Limb (tissue), 2 donors: ENCODE data around the gene NYNRIN.

Source experiments
- DNase-seq, 2 donors: peaks; one replicate each; pipeline ENCODE4 v3.0.0-alpha.2; 2016; ENCODE audit errors: extremely low spot score in 2 of 2

NYNRIN gene

DNA sequence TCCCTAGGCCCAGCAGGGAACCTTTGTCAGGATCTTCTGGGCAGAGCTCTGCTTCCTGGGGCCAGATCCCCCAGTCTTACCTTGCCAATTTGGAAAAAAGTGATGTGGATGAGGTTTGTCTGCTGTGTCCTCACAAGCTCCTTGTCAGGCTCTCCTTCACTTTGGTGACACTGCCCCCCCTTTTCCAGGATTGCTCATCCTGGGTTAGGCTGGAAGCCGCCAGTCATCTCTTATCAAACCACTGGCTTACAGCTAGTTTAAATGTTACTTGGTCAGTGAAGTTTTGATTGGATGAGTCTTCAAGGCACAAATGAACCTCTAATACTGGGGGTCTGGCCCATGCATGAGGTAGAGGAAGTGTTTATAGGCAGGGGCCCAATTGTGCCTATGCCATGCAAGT, 15.3 kb downstream of the NYNRIN start:
- DNase-seq, result no peak

DNA sequence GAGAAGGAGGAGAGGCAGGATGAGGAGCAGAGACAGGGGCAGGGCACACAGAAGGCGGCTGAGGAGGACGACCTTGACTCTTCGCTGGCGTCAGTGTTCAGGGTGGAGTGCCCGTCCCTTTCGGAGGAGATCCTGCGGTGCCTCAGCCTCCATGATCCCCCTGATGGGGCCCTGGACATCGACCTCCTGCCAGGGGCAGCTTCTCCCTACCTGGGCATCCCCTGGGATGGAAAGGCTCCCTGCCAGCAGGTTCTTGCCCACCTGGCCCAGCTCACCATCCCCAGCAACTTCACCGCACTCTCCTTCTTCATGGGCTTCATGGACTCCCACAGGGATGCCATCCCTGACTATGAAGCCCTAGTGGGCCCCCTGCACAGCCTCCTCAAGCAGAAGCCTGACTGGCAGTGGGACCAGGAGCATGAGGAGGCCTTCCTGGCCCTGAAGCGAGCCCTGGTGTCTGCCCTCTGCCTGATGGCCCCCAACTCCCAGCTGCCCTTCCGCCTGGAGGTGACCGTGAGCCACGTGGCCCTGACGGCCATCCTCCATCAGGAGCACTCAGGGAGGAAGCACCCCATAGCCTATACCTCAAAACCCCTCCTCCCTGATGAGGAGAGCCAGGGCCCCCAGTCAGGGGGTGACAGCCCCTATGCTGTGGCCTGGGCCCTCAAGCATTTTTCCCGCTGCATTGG, 16.1 kb downstream of the NYNRIN start:
- no peak for DNase-seq

GRCh38 chr14:24415421-24416253, 16.8 kb downstream of the NYNRIN start:
- DNase-seq, result no peak

DNA sequence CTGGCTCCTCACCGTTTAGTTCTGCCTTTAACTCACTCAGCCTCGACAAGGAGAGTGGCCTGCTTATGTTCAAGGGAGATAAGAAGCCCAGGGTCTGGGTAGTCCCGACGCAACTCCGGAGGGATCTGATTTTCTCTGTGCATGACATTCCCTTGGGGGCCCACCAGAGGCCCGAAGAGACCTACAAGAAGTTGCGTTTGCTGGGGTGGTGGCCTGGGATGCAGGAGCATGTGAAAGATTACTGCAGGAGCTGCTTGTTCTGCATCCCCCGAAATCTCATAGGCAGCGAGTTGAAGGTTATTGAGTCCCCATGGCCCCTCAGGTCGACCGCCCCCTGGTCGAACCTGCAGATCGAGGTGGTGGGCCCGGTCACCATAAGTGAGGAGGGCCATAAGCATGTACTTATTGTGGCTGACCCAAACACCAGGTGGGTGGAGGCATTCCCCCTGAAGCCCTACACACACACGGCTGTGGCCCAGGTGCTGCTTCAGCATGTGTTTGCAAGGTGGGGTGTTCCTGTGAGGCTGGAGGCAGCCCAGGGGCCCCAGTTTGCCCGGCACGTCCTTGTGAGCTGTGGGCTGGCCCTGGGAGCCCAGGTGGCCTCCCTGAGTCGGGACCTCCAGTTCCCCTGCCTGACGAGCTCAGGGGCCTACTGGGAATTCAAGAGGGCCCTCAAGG, 17.6 kb downstream of the NYNRIN start:
- DNase-seq, result no peak

DNA sequence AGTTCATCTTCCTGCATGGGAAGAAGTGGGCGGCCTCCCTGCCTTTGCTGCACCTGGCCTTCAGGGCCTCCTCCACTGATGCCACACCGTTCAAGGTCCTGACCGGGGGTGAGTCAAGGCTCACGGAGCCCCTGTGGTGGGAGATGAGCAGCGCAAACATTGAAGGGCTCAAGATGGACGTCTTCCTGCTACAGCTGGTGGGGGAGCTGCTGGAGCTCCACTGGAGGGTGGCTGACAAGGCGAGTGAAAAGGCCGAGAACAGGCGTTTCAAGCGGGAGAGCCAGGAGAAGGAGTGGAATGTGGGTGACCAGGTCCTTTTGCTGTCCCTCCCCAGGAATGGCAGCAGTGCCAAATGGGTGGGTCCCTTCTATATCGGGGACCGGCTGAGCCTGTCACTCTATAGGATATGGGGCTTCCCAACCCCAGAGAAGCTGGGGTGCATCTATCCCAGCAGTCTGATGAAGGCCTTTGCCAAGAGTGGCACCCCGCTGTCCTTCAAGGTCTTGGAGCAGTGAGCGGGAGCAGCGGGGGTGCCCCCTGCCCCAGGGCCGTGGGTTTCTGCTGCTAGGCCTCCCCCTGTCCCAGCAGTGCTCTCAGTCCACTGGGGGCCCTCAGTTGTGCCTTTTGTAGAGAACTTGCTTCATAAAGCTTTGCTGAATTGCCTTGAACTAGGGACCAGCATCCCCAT, 18.3 kb downstream of the NYNRIN start:
- DNase-seq, result no peak

- DNase-seq, result no peak
These were observed 19.2 kb downstream of the NYNRIN start for GRCh38 chr14:24417832-24418491.

- no peak for DNase-seq
These were observed 19.7 kb downstream of the NYNRIN start for GRCh38 chr14:24418492-24418873.

DNA sequence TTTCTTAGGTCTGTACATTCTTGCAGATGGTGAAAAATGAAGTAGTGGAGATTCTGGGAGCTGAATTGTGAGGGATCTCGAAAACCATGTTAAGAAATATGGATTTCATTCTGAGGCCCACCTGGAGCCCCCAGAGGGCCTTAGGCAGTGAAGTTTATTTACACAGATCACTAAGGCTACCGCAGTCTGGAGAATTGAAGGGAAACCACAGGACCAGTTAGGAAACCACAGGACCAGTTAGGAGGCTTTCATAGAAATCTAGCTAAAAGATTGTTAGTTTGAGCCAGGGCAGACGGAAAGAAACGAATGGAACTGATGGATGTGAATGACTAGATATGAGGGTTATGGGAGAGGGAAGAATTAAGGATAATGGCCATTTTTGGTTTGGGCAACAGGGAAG, 23.5 kb downstream of the NYNRIN start:
- DNase-seq, result no peak

GRCh38 chr14:24422694-24423601, 24.1 kb downstream of the NYNRIN start:
- DNase-seq, result no peak

- DNase-seq, result peak in 1 of 2 donors; percentile 35
These were observed 26.9 kb downstream of the NYNRIN start for GRCh38 chr14:24425704-24426103.

GRCh38 chr14:24426150-24426911, 27.5 kb downstream of the NYNRIN start:
- DNase-seq, result no peak

DNA sequence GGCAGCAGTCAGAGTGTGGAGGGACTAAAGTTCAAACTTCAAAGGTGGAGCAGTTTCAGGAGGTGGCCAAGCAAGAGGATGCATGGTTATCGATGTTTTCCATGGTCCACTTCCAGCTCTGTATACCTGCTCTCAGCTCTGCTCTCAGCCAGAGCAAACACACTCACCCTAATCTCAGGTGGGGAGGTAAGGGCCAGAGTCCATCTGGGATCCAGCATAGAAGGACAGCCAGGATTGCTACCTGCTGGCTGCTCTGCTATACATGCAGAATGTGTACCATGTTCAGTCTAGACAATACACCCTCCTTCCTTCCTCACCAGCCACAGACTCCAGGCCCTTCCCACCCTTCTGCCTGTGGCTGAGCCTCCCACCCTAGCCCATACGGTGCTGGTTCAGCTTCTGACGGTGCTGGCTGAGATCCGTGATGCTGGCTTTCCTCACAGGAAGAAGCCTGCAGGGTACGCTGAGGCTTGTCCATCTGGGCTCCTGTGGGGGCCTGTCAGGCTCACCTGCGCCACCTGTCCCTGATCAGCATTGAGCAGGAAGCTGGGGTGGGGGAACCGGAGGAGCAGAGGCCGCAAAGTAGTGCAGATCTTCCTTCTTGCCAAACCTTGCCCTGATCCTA, 28.2 kb downstream of the NYNRIN start:
- no peak for DNase-seq

DNA sequence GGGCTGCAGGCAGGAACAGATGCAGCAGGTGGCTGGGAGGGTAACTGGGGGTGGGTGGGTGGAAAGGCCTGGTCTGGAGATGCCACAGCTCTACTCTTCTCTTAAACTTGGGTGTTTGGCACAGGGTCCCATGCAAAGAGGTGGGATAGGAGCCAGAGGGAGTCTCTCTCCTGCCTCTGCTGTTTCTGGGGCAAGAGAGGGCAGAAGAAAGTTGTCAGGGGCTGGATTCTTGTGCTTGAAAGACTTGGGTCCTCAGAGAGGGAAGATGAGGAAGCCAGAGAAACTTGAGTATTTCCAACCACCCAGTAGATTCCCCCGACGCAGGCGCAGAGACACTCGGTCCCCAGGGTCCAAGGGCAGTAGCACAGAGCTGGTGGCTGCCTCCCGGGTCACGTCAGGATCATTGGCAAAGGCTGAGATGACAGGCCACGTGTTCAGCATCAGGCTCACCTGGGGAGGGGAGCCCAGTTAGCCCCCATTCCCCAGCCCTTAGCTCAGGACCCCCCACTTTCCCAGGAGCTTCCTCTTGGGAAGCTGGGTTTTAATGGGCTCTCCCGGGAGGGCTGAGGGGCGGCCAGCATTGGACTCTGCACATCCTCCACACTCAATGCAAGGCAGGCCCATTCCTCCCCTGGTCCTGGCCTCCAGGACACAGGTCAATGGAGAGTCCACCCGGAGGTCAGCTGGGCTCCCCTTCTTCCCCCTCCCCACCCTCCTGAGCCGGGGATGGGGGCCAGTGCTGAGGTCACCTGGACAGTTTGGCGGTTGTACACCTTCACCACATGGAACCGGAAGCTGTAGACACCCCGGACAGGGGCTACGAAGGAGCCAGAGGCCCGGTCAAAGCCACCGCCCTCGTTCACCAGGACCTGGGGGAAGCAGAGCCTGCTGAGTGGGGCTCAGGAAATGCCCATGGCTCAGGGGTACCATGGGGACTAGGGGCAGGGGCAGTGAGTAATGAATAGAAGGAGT, 29.0 kb downstream of the NYNRIN start:
- no peak for DNase-seq

DNA sequence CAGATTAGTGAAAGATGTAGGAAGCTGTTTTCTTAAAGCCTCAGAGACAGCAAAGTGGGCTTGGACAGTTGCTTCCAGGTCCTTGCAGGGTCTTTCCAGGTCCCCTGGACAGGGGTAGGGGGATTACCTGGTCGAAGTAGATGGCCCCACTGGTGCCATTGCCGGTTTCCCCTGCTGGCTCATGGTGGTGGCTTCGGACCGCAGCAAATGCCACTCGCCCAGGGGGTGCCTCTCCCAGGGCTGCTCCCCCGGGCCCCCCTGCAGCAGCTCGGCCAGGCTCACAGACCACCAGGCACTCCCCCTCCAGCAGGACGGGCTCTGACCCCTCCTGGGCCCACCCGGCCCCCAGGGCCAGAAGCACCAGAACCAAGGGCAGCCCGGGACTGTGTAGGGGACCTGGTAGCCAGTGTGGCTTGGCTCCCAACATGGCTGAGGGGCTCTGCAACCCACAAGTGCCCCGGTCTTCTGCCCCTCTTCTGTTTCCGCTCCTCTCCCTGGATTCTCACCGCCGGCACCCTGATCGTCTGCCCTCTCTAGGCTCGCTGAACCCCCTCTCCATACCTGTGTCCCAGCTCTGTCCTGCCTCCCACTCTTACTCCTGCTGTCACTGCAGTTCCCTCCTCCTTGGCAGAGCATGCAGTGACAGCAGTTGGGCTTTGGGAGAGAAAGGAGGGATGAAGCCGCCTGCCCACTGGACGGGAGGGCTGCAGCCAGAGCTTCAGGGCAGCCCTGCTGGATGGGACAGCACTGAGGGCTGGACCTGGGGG, 30.0 kb downstream of the NYNRIN start:
- DNase-seq, result no peak

GRCh38 chr14:24429395-24430142, 30.8 kb downstream of the NYNRIN start, which contains the start of the genes CBLN3 and KHNYN:
TSS of gene CBLN3 (minus strand) at chr14:24429668. CDS start at chr14:24429054, 614 bp downstream.
TSS of gene KHNYN (plus strand) at chr14:24429954. CDS start at chr14:24430731, 777 bp downstream.
- peak; percentile 89 for DNase-seq

- DNase-seq, result peak; percentile 72 to 88
These were observed 31.4 kb downstream of the NYNRIN start for GRCh38 chr14:24430143-24430681.
